ENCODE measurements around the gene CSPG5.

CSPG5 gene

GRCh38 chr3:47586746-47587145 is 8.1 kb upstream of the CSPG5 start:
- DNase-seq, result no peak

- no peak for DNase-seq
These were observed 4.8 kb upstream of the CSPG5 start for GRCh38 chr3:47583320-47584075.

- DNase-seq, result no peak
These were observed 3.2 kb upstream of the CSPG5 start for GRCh38 chr3:47581835-47582234.

GRCh38 chr3:47581422-47581821 is 2.8 kb upstream of the CSPG5 start:
- DNase-seq, result no peak

GRCh38 chr3:47580481-47580880 is 1.8 kb upstream of the CSPG5 start:
- no peak for DNase-seq

GRCh38 chr3:47579875-47580274 is 1.2 kb upstream of the CSPG5 start:
- DNase-seq, result no peak

GRCh38 chr3:47578119-47578632 is 489 bp downstream of the CSPG5 start:
- DNase-seq, result peak; percentile 22

- no peak for DNase-seq
These were observed 1.0 kb downstream of the CSPG5 start for GRCh38 chr3:47577583-47578118.

GRCh38 chr3:47573190-47574172 is 5.2 kb downstream of the CSPG5 start:
- DNase-seq, result no peak

- DNase-seq, result no peak
These were observed 7.1 kb downstream of the CSPG5 start for GRCh38 chr3:47571391-47572175.

GRCh38 chr3:47568901-47569300 is 9.8 kb downstream of the CSPG5 start:
- DNase-seq, result no peak

- DNase-seq, result no peak
These were observed 11.5 kb downstream of the CSPG5 start for GRCh38 chr3:47567149-47567548.

GRCh38 chr3:47566667-47567066 is 12.0 kb downstream of the CSPG5 start:
- DNase-seq, result no peak

GRCh38 chr3:47565734-47566550 is 12.7 kb downstream of the CSPG5 start:
- no peak for DNase-seq

- no peak for DNase-seq
These were observed 22.3 kb downstream of the CSPG5 start for GRCh38 chr3:47556351-47556750.

GRCh38 chr3:47554335-47554734 is 24.3 kb downstream of the CSPG5 start:
- DNase-seq, result no peak

- no peak for DNase-seq
These were observed 25.3 kb downstream of the CSPG5 start for GRCh38 chr3:47553407-47553806.

GRCh38 chr3:47542471-47543173 is 36.0 kb downstream of the CSPG5 start:
- DNase-seq, result no peak

- DNase-seq, result no peak
These were observed 37.0 kb downstream of the CSPG5 start for GRCh38 chr3:47541583-47542108.

GRCh38 chr3:47540281-47540680 is 38.4 kb downstream of the CSPG5 start:
- no peak for DNase-seq

- no peak for DNase-seq
These were observed 41.7 kb downstream of the CSPG5 start for GRCh38 chr3:47536967-47537366.
